ENCODE measurements around the gene ETFA.

GRCh38 chr15:76285241-76285825 lies 25.9 kb downstream of the ETFA start:
- TF ChIP-seq SP1 (IDR thresholded peaks at IDR 0.05) (no peak), FOXK2 (IDR thresholded peaks at IDR 0.05) (no peak), BHLHE40 (IDR thresholded peaks at IDR 0.05; ENCODE audit: borderline replicate concordance) (no peak), ELF4 (IDR thresholded peaks at IDR 0.05) (no peak), SUZ12 (IDR thresholded peaks at IDR 0.05) (no peak), HDGF (IDR thresholded peaks at IDR 0.05; ENCODE audit: borderline replicate concordance) (no peak), ZNF384 (IDR thresholded peaks at IDR 0.05) (no peak), PKNOX1 (IDR thresholded peaks at IDR 0.05) (no peak)
